OCI-LY3 (cell line): ENCODE measurements around the gene CAMKMT.

Source experiments
- H2AFZ ChIP-seq: fragments of 200-600, 300-600 bp; shearing (Covaris generic); 2 replicates; pipeline ENCODE4 v1.6.0; 2014; ENCODE audit warnings: antibody characterized with exemption, low read depth, low read length
- H3K27ac ChIP-seq: fragments of 200-600, 300-600 bp; sonication (generic); 2 replicates; pipeline ENCODE4 v1.5.1; 2014; ENCODE audit warnings: mild to moderate bottlenecking, low read length, moderate library complexity, mixed read lengths
- H3K27me3 ChIP-seq: fragments of 200-600, 300-600 bp; sonication (generic); 2 replicates; pipeline ENCODE4 v1.6.1; 2014; ENCODE audit warnings: low read depth, low read length, mixed read lengths
- H3K36me3 ChIP-seq: fragments of 200-600, 300-600 bp; sonication (generic); replicated peaks from 2 replicates; pipeline ENCODE3; 2014; ENCODE audit warnings: low read depth, low read length, mixed read lengths
- H3K4me1 ChIP-seq: fragments of 300-600, 200-600 bp; sonication (generic); 2 replicates; pipeline ENCODE4 v1.6.1; 2014; ENCODE audit warnings: low read length, mixed read lengths
- H3K4me2 ChIP-seq: fragments of 200-600, 300-600 bp; sonication (generic); 2 replicates; pipeline ENCODE4 v1.6.1; 2014; ENCODE audit warnings: low read length, mixed read lengths
- H3K4me3 ChIP-seq: fragments of 300-600, 200-600 bp; sonication (generic); 2 replicates; pipeline ENCODE4 v1.5.1; 2014; ENCODE audit warnings: antibody characterized with exemption, mild to moderate bottlenecking, low read length, moderate library complexity
- H3K79me2 ChIP-seq: fragments of 300-600, 200-600 bp; shearing (Covaris generic); 2 replicates; pipeline ENCODE4 v1.6.1; 2014; ENCODE audit warnings: mild to moderate bottlenecking, low read length, mixed read lengths
- H3K9ac ChIP-seq: fragments of 300-600, 200-600 bp; shearing (Covaris generic); 2 replicates; pipeline ENCODE4 v1.6.0; 2014; ENCODE audit warnings: mild to moderate bottlenecking, low read length, moderate library complexity
- H3K9me3 ChIP-seq: fragments of 200-600, 300-600 bp; shearing (Covaris generic); 2 replicates; pipeline ENCODE4 v1.6.1; 2014; ENCODE audit warnings: low read length, mixed read lengths; ENCODE audit not compliant: insufficient read depth
- H4K20me1 ChIP-seq: fragments of 200-600, 300-600 bp; sonication (generic); 2 replicates; pipeline ENCODE4 v1.6.1; 2016; ENCODE audit warnings: low read length, mixed read lengths; ENCODE audit not compliant: insufficient read depth
- CTCF ChIP-seq: fragments of 200-600, 300-600 bp; sonication (generic); IDR thresholded peaks from 2 replicates; pipeline ENCODE4 v1.5.1; 2014; ENCODE audit warnings: antibody characterized with exemption, low read length, low read depth
- EZH2phosphoT487 ChIP-seq: fragments of 200-600 bp; shearing (Covaris generic); IDR thresholded peaks from 2 replicates; pipeline ENCODE4 v1.6.1; 2018; ENCODE audit warnings: antibody characterized with exemption, mixed run types, low read depth

The CAMKMT gene

GRCh38 chr2:44635725-44636124 is 274.0 kb downstream of the CAMKMT start:
- H2AFZ ChIP-seq = no peak overlapping the region
- no peaks in the 10 kb centered on the region for H4K20me1 ChIP-seq
- peaks cover 5% of the 10 kb centered on the region; the same call in 1 of the 2 replicates for H3K4me1 ChIP-seq
- TF ChIP-seq EZH2phosphoT487 (no peak), CTCF (no peak)
- no peak overlapping the region for H3K9ac ChIP-seq
- no peak overlapping the region for H3K4me3 ChIP-seq
- no peaks in the 10 kb centered on the region for H3K36me3 ChIP-seq
- H3K9me3 ChIP-seq = no peaks in the 10 kb centered on the region
- H3K27me3 ChIP-seq = no peaks in the 10 kb centered on the region
- H3K4me2 ChIP-seq = no peak overlapping the region
- H3K27ac ChIP-seq = no peak overlapping the region
- H3K79me2 ChIP-seq = no peaks in the 10 kb centered on the region

GRCh38 chr2:44638649-44639048 is 276.9 kb downstream of the CAMKMT start:
- H3K9me3 ChIP-seq = no peaks in the 10 kb centered on the region
- no peaks in the 10 kb centered on the region for H3K36me3 ChIP-seq
- no peaks in the 10 kb centered on the region for H3K79me2 ChIP-seq
- no peak overlapping the region for H3K4me2 ChIP-seq
- H4K20me1 ChIP-seq = no peaks in the 10 kb centered on the region
- TF ChIP-seq EZH2phosphoT487 (no peak), CTCF (no peak)
- no peak overlapping the region for H3K9ac ChIP-seq
- H3K4me3 ChIP-seq = no peak overlapping the region
- no peak overlapping the region for H3K27ac ChIP-seq
- no peak overlapping the region for H2AFZ ChIP-seq
- no peaks in the 10 kb centered on the region for H3K27me3 ChIP-seq
- H3K4me1 ChIP-seq = peaks cover 5% of the 10 kb centered on the region; the same call in 1 of the 2 replicates

GRCh38 chr2:44639399-44639798 is 277.7 kb downstream of the CAMKMT start:
- TF ChIP-seq EZH2phosphoT487 = no peak
- TF ChIP-seq CTCF = no peak
- H3K27ac ChIP-seq = no peak overlapping the region
- H3K36me3 ChIP-seq = no peaks in the 10 kb centered on the region
- H4K20me1 ChIP-seq = no peaks in the 10 kb centered on the region
- H3K79me2 ChIP-seq = no peaks in the 10 kb centered on the region
- no peaks in the 10 kb centered on the region for H3K27me3 ChIP-seq
- no peak overlapping the region for H3K9ac ChIP-seq
- no peak overlapping the region for H3K4me3 ChIP-seq
- no peak overlapping the region for H3K4me2 ChIP-seq
- no peak overlapping the region for H2AFZ ChIP-seq
- no peaks in the 10 kb centered on the region for H3K9me3 ChIP-seq
- H3K4me1 ChIP-seq = peaks cover 5% of the 10 kb centered on the region; the same call in 1 of the 2 replicates

- H3K9ac ChIP-seq = no peak overlapping the region
- H3K27me3 ChIP-seq = no peaks in the 10 kb centered on the region
- no peaks in the 10 kb centered on the region for H3K9me3 ChIP-seq
- TF ChIP-seq CTCF (no peak), EZH2phosphoT487 (no peak)
- H3K36me3 ChIP-seq = no peaks in the 10 kb centered on the region
- no peak overlapping the region for H3K4me3 ChIP-seq
- no peak overlapping the region for H3K27ac ChIP-seq
- no peaks in the 10 kb centered on the region for H3K4me1 ChIP-seq
- no peaks in the 10 kb centered on the region for H3K79me2 ChIP-seq
- H2AFZ ChIP-seq = no peak overlapping the region
- no peak overlapping the region for H3K4me2 ChIP-seq
- H4K20me1 ChIP-seq = no peaks in the 10 kb centered on the region
These were observed 280.5 kb downstream of the CAMKMT start for GRCh38 chr2:44642123-44642857.
